SK-N-SH treated with all-trans-retinoic acid at 6 μM for 48 hours (cell line): ENCODE results near the gene HSD17B1.

Source experiments
- ARNTL ChIP-seq: fragments of 450-650 bp; formaldehyde crosslinking; IDR thresholded peaks from 2 replicates; pipeline ENCODE4 v1.5.0; 2020; ENCODE audit warnings: low read depth, mild to moderate bottlenecking, moderate library complexity, borderline replicate concordance
- BACH2 ChIP-seq: fragments of 250-450 bp; sonication (Bioruptor Pico); IDR thresholded peaks from 2 replicates; pipeline ENCODE4 v1.9.0; 2021; ENCODE audit warnings: mild to moderate bottlenecking, borderline replicate concordance
- GLIS3 ChIP-seq: fragments of 250-450 bp; sonication (Bioruptor Pico); IDR thresholded peaks from 2 replicates; pipeline ENCODE4 v1.5.0; 2020; ENCODE audit warnings: mild to moderate bottlenecking, moderate library complexity
- ISL1 ChIP-seq: fragments of 250-450 bp; sonication (Bioruptor Pico); IDR thresholded peaks from 2 replicates; pipeline ENCODE4 v2.1.2; 2022; ENCODE audit warnings: mild to moderate bottlenecking, moderate library complexity
- TOX ChIP-seq: fragments of 250-450 bp; sonication (Bioruptor Pico); IDR thresholded peaks from 2 replicates; pipeline ENCODE4 v1.8.0; 2021; ENCODE audit warnings: mild to moderate bottlenecking, moderate library complexity, borderline replicate concordance
- ZC3H10 ChIP-seq: fragments of 250-450 bp; sonication (Bioruptor Pico); IDR thresholded peaks from 2 replicates; pipeline ENCODE4 v1.5.1; 2021; ENCODE audit warnings: mild to moderate bottlenecking, moderate library complexity
- ZFP3 ChIP-seq: fragments of 250-450 bp; sonication (Bioruptor Pico); IDR thresholded peaks from 2 replicates; pipeline ENCODE4 v1.5.0; 2020; ENCODE audit warnings: mild to moderate bottlenecking, moderate library complexity
- ZFP30 ChIP-seq: fragments of 450-650 bp; formaldehyde crosslinking; IDR thresholded peaks from 2 replicates; pipeline ENCODE4 v1.5.0; 2022; ENCODE audit warnings: mild to moderate bottlenecking, moderate library complexity
- ZNF8 ChIP-seq: fragments of 450-650 bp; formaldehyde crosslinking; IDR thresholded peaks from 2 replicates; pipeline ENCODE4 v1.5.0; 2020; ENCODE audit warnings: mild to moderate bottlenecking, moderate library complexity
- TF ChIP-seq, protein P1 (sequence below): fragments of 250-450 bp; sonication (Bioruptor Pico); IDR thresholded peaks from 2 replicates; pipeline ENCODE4 v1.5.1; 2020; ENCODE audit warnings: low read depth, mild to moderate bottlenecking, moderate library complexity
- TF ChIP-seq, protein P2 (sequence below): fragments of 250-450 bp; sonication (Bioruptor Pico); IDR thresholded peaks from 2 replicates; pipeline ENCODE4 v1.5.0; 2020; ENCODE audit warnings: mild to moderate bottlenecking, moderate library complexity
- TF ChIP-seq, protein P3 (sequence below): fragments of 250-450 bp; sonication (Bioruptor Pico); IDR thresholded peaks from 2 replicates; pipeline ENCODE4 v1.5.1; 2021; ENCODE audit warnings: mild to moderate bottlenecking, moderate library complexity
- TF ChIP-seq, protein P4 (sequence below): fragments of 250-450 bp; sonication (Bioruptor Pico); IDR thresholded peaks from 2 replicates; pipeline ENCODE4 v1.8.0; 2020; ENCODE audit warnings: mild to moderate bottlenecking, moderate library complexity, borderline replicate concordance

DNA sequence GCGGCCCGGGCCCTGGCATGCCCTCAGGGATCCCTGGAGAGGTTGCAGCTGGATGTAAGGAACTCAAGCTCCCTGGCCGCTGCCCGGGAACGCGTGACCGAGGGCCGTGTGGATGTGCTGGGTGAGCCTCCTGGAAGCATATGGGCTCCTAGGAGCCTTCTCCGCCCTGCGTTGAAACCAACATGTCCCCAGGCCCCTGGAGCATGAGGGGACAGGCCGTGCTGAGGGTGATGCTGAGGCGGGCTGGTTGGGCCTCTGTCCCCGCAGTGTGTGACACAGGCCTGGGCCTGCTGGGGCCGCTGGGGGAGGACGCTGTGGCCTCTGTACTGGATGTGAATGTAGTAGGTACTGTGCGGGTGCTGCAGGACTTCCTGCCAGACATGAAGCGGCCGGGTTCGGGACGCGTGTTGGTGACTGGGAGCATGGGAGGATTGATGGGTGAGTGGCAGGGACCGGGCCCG, 5.7 kb upstream of the HSD17B1 start:
- TF ChIP-seq ZC3H10 (no peak), TOX (CRISPR knock-in tag) (no peak), BACH2 (CRISPR knock-in tag) (no peak), ZNF8 (CRISPR knock-in tag) (no peak), ISL1 (no peak), ARNTL (CRISPR knock-in tag) (no peak), GLIS3 (CRISPR knock-in tag) (no peak), ZFP30 (no peak), ZFP3 (CRISPR knock-in tag) (no peak)
- TF ChIP-seq, protein P1, sequence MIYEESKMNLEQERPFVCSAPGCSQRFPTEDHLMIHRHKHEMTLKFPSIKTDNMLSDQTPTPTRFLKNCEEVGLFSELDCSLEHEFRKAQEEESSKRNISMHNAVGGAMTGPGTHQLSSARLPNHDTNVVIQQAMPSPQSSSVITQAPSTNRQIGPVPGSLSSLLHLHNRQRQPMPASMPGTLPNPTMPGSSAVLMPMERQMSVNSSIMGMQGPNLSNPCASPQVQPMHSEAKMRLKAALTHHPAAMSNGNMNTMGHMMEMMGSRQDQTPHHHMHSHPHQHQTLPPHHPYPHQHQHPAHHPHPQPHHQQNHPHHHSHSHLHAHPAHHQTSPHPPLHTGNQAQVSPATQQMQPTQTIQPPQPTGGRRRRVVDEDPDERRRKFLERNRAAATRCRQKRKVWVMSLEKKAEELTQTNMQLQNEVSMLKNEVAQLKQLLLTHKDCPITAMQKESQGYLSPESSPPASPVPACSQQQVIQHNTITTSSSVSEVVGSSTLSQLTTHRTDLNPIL: no peak
- TF ChIP-seq, protein P2, sequence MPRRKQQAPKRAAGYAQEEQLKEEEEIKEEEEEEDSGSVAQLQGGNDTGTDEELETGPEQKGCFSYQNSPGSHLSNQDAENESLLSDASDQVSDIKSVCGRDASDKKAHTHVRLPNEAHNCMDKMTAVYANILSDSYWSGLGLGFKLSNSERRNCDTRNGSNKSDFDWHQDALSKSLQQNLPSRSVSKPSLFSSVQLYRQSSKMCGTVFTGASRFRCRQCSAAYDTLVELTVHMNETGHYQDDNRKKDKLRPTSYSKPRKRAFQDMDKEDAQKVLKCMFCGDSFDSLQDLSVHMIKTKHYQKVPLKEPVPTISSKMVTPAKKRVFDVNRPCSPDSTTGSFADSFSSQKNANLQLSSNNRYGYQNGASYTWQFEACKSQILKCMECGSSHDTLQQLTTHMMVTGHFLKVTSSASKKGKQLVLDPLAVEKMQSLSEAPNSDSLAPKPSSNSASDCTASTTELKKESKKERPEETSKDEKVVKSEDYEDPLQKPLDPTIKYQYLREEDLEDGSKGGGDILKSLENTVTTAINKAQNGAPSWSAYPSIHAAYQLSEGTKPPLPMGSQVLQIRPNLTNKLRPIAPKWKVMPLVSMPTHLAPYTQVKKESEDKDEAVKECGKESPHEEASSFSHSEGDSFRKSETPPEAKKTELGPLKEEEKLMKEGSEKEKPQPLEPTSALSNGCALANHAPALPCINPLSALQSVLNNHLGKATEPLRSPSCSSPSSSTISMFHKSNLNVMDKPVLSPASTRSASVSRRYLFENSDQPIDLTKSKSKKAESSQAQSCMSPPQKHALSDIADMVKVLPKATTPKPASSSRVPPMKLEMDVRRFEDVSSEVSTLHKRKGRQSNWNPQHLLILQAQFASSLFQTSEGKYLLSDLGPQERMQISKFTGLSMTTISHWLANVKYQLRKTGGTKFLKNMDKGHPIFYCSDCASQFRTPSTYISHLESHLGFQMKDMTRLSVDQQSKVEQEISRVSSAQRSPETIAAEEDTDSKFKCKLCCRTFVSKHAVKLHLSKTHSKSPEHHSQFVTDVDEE (CRISPR knock-in tag): no peak
- TF ChIP-seq, protein P3, sequence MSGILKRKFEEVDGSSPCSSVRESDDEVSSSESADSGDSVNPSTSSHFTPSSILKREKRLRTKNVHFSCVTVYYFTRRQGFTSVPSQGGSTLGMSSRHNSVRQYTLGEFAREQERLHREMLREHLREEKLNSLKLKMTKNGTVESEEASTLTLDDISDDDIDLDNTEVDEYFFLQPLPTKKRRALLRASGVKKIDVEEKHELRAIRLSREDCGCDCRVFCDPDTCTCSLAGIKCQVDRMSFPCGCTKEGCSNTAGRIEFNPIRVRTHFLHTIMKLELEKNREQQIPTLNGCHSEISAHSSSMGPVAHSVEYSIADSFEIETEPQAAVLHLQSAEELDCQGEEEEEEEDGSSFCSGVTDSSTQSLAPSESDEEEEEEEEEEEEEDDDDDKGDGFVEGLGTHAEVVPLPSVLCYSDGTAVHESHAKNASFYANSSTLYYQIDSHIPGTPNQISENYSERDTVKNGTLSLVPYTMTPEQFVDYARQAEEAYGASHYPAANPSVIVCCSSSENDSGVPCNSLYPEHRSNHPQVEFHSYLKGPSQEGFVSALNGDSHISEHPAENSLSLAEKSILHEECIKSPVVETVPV (CRISPR knock-in tag): no peak
- TF ChIP-seq, protein P4, sequence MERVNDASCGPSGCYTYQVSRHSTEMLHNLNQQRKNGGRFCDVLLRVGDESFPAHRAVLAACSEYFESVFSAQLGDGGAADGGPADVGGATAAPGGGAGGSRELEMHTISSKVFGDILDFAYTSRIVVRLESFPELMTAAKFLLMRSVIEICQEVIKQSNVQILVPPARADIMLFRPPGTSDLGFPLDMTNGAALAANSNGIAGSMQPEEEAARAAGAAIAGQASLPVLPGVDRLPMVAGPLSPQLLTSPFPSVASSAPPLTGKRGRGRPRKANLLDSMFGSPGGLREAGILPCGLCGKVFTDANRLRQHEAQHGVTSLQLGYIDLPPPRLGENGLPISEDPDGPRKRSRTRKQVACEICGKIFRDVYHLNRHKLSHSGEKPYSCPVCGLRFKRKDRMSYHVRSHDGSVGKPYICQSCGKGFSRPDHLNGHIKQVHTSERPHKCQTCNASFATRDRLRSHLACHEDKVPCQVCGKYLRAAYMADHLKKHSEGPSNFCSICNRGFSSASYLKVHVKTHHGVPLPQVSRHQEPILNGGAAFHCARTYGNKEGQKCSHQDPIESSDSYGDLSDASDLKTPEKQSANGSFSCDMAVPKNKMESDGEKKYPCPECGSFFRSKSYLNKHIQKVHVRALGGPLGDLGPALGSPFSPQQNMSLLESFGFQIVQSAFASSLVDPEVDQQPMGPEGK: no peak
